CD14-positive monocyte (primary cell): ENCODE data around the gene PRKAB1. TPM values are rescaled to one million over a fixed set of nuclear protein-coding genes. Genes with fewer than 3 reads are reported as not detected.
A peak's percentile ranks its signal among the peaks of the same experiment; 100 is the strongest.

Source experiments
- DNase-seq, 3 donors: peaks; one replicate each; pipeline ENCODE4 v3.0.0-alpha.2; 2011 to 2022
- H2AFZ ChIP-seq: 2 replicates; pipeline ENCODE4 v1.6.0; 2012; ENCODE audit warnings: mild to moderate bottlenecking, low read depth, low read length, inconsistent platforms; ENCODE audit not compliant: insufficient read depth, poor library complexity, severe bottlenecking
- H3K27ac ChIP-seq, 2 donors: 1 replicate in 1 of 2; 2 replicates in 1 of 2; pipeline ENCODE4 v1.5.1; 2012 to 2013; ENCODE audit warnings: low read length in 2 of 2, control low read depth in 1 of 2, inconsistent platforms in 1 of 2, low read depth in 1 of 2, mild to moderate bottlenecking in 1 of 2
- H3K27me3 ChIP-seq, 2 donors: one replicate each; pipeline versions ENCODE4 v1.6.0 to v1.6.1; 2011 to 2013; ENCODE audit warnings: low read length in 2 of 2; ENCODE audit not compliant: control insufficient read depth in 2 of 2, insufficient read depth in 2 of 2
- H3K36me3 ChIP-seq, 2 donors: replicated peaks in 1 of 2; 1 replicate in 1 of 2; 2 replicates in 1 of 2; pipeline versions ENCODE4 v1.5.1 to v1.6.1; 2012 to 2013; ENCODE audit warnings: low read length in 2 of 2, control low read depth in 1 of 2, inconsistent platforms in 1 of 2, mild to moderate bottlenecking in 1 of 2; ENCODE audit not compliant: insufficient read depth in 2 of 2, control insufficient read depth in 1 of 2
- H3K4me1 ChIP-seq, 2 donors: 1 replicate in 1 of 2; 2 replicates in 1 of 2; pipeline versions ENCODE4 v1.5.1 to v1.6.1; 2012 to 2013; ENCODE audit warnings: low read length in 2 of 2, control low read depth in 1 of 2, inconsistent platforms in 1 of 2, mild to moderate bottlenecking in 1 of 2, moderate library complexity in 1 of 2; ENCODE audit not compliant: insufficient read depth in 2 of 2, control insufficient read depth in 1 of 2
- H3K4me2 ChIP-seq: replicated peaks from 2 replicates; pipeline ENCODE3; 2012; ENCODE audit warnings: low read length, moderate library complexity, mild to moderate bottlenecking; ENCODE audit not compliant: poor library complexity, severe bottlenecking; ENCODE audit errors: extremely low read depth
- H3K4me3 ChIP-seq, 3 experiments: fragments of 200-600 bp in 1 of 3; sonication (generic) in 1 of 3; replicated peaks in 1 of 3; 1 replicate in 2 of 3; 2 replicates in 1 of 3; pipeline ENCODE4 v1.5.1; 2011 to 2013; ENCODE audit warnings: low read length in 3 of 3, mild to moderate bottlenecking in 3 of 3, control low read depth in 2 of 3, low read depth in 2 of 3, inconsistent platforms in 1 of 3, moderate library complexity in 1 of 3
- H3K79me2 ChIP-seq: 2 replicates; pipeline ENCODE4 v1.6.0; 2012; ENCODE audit warnings: mild to moderate bottlenecking, control low read depth, inconsistent platforms, low read length, moderate library complexity; ENCODE audit not compliant: insufficient read depth
- H3K9ac ChIP-seq: 2 replicates; pipeline ENCODE4 v1.6.0; 2017; ENCODE audit warnings: low read length, mild to moderate bottlenecking; ENCODE audit not compliant: insufficient read depth, poor library complexity, severe bottlenecking
- H3K9me3 ChIP-seq, 2 donors: replicated peaks in 1 of 2; 1 replicate in 1 of 2; 2 replicates in 1 of 2; pipeline versions ENCODE4 v1.5.1 to v1.6.1; 2012 to 2013; ENCODE audit warnings: low read length in 2 of 2, control low read depth in 1 of 2; ENCODE audit not compliant: control insufficient read depth in 1 of 2, insufficient read depth in 1 of 2
- H4K20me1 ChIP-seq: 2 replicates; pipeline ENCODE4 v1.6.0; 2012; ENCODE audit warnings: mild to moderate bottlenecking, low read length, control low read depth, moderate library complexity; ENCODE audit not compliant: insufficient read depth
- H3K27ac Mint-ChIP-seq, 7 donors: one replicate each; pipeline ENCODE4 v1.8.0; 2020; ENCODE audit warnings: mild to moderate bottlenecking in 7 of 7, mixed read lengths in 7 of 7, moderate library complexity in 6 of 7, inconsistent platforms in 2 of 7
- H3K27me3 Mint-ChIP-seq, 3 donors: one replicate each; pipeline ENCODE4 v1.8.0; 2021 to 2022; ENCODE audit warnings: low read depth in 3 of 3, mild to moderate bottlenecking in 3 of 3, mixed read lengths in 3 of 3, moderate library complexity in 3 of 3, inconsistent platforms in 1 of 3
- H3K36me3 Mint-ChIP-seq, 2 donors: one replicate each; pipeline ENCODE4 v1.8.0; 2020; ENCODE audit warnings: mixed read lengths in 2 of 2, inconsistent platforms in 1 of 2, mild to moderate bottlenecking in 1 of 2
- H3K4me1 Mint-ChIP-seq: one replicate; pipeline ENCODE4 v1.8.0; 2020; ENCODE audit warnings: mild to moderate bottlenecking, mixed read lengths
- H3K4me3 Mint-ChIP-seq, 2 donors: one replicate each; pipeline ENCODE4 v1.8.0; 2020; ENCODE audit warnings: mild to moderate bottlenecking in 2 of 2, mixed read lengths in 2 of 2, moderate library complexity in 1 of 2
- H3K9me3 Mint-ChIP-seq, 7 donors: one replicate each; pipeline ENCODE4 v1.8.0; 2020 to 2022; ENCODE audit warnings: mixed read lengths in 7 of 7, mild to moderate bottlenecking in 6 of 7, moderate library complexity in 6 of 7, inconsistent platforms in 2 of 7
- CTCF ChIP-seq: fragments of 200-600 bp; IDR thresholded peaks from one replicate; pipeline ENCODE4 v1.8.0; 2022; ENCODE audit warnings: antibody characterized with exemption, mild to moderate bottlenecking
- WGBS: methylation state at CpG from one replicate; pipeline ENCODE4 v1.1.5; 2013; ENCODE audit warnings: missing lambda C conversion rate; ENCODE audit not compliant: insufficient coverage; 5-methylcytosine and 5-hydroxymethylcytosine counted together
- intact Hi-C, 2 donors: fragments of 100-400 bp; cut with micrococcal nuclease; formaldehyde crosslinking; loops; one replicate each; pipeline versions ENCODE4 v1.15.0 to v1.15.1; 2023
- polyA plus RNA-seq, 3 donors: library from polyadenylated mRNA; depleted of rRNA in 1 of 3; unstranded in 2 of 3; stranded (reverse) in 1 of 3; fragments of 300-500 nt in 2 of 3; fragments of >200 nt in 1 of 3; fragmentation: Illumina TruSeq in 2 of 3; gene quantifications; 1 replicate in 2 of 3; 2 replicates in 1 of 3; pipeline ENCODE4 v1.2.3, GENCODE V29; 2012 to 2021

Gene PRKAB1
- polyA plus RNA-seq, 3 donors: 20.5 to 35.9 (median 23.0) TPM

- no peak for TF ChIP-seq CTCF
- Mint-ChIP-seq H3K36me3 (peaks cover 30 to 73% of the 10 kb centered on the region in 2 donors), H3K27ac (no peak overlapping the region), H3K9me3 (no peaks in the 10 kb centered on the region), H3K27me3 (no peaks in the 10 kb centered on the region), H3K4me3 (no peak overlapping the region), H3K4me1 (peaks cover 5% of the 10 kb centered on the region)
- Histone ChIP-seq H2AFZ (no peak overlapping the region), H3K4me1 (no peaks in the 10 kb centered on the region), H3K4me2 (no peak overlapping the region), H3K79me2 (no peaks in the 10 kb centered on the region), H3K36me3 (peaks cover 6 to 82% of the 10 kb centered on the region in 2 donors), H3K4me3 (no peak overlapping the region), H3K27me3 (no peaks in the 10 kb centered on the region), H3K27ac (no peak overlapping the region), H4K20me1 (no peaks in the 10 kb centered on the region), H3K9me3 (no peaks in the 10 kb centered on the region), H3K9ac (no peak overlapping the region)
- WGBS: 90% methylated on average over 2 of the region's 5 CpGs
- intact Hi-C loops: no loop called here
- DNase-seq: no peak
Measured at GRCh38 chr12:119692410-119692809, 24.5 kb downstream of the PRKAB1 start.

- TF ChIP-seq CTCF: no peak
- Mint-ChIP-seq H3K27me3 (no peaks in the 10 kb centered on the region), H3K36me3 (peaks cover 32 to 73% of the 10 kb centered on the region in 2 donors), H3K4me3 (no peak overlapping the region), H3K27ac (peak overlapping the region in 1 of 7 donors; percentile 15), H3K4me1 (peaks cover 5% of the 10 kb centered on the region), H3K9me3 (no peaks in the 10 kb centered on the region)
- Histone ChIP-seq H3K4me3 (no peak overlapping the region), H4K20me1 (no peaks in the 10 kb centered on the region), H3K9ac (no peak overlapping the region), H3K79me2 (no peaks in the 10 kb centered on the region), H3K9me3 (no peaks in the 10 kb centered on the region), H3K4me1 (no peaks in the 10 kb centered on the region), H3K4me2 (no peak overlapping the region), H3K27me3 (no peaks in the 10 kb centered on the region), H3K36me3 (peaks cover 12 to 82% of the 10 kb centered on the region in 2 donors), H2AFZ (no peak overlapping the region), H3K27ac (no peak overlapping the region)
- intact Hi-C loops: no loop called here
- no peak for DNase-seq
- WGBS: 87% methylated on average over 3 of the region's 6 CpGs
Measured at GRCh38 chr12:119692997-119693396, 25.1 kb downstream of the PRKAB1 start.
